SW480 (cell line): ENCODE data around the gene PPP5C.

Source experiments
- DNase-seq: peaks from one replicate; pipeline ENCODE4 v3.0.0-alpha.2; 2016; ENCODE audit warnings: low spot score

The PPP5C gene

DNA sequence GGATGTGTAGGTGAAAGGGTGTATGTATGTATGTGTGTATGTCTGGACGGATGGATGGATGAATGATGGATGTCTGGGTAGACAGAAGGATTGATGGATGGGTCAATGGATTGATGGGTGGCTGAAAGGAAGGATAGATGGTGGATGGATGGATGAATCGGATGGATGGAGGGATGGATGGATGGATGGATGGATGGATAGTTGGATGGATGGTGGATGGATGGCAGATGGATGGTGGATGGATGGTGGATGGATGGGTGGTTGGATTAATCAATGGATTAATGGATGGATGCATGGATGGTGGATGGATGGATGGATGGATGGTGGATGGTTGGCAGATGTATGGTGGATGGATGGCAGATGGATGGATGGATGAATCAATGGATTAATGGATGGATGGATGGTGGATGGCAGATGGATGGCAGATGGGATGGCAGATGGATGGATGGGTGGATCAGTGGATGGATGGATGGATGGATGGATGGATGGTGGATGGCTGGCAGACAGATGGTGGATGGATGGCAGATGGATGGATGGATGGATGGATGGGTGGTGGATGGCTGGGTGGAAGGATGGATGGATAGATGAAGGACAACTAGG is 16.5 kb upstream of the PPP5C start:
- DNase-seq: no peak

DNA sequence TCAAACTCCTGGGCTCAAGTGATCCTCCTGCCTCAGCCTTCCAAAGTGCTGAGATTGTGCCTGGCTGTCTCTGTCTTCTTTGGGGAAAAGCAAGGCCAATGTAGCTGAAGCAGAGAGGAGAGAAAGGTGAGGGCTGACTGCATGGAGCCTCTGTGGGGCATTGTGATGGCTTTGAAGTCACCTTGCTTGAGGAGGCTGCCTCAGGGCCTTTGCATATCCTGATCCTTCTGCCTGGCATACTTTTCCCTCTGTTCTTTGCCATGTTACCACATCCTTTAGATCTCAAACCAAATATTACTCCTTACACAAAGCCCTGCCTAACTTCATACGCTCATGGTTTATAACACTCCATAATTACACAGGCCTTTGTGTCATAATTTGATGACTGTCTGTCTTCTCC is 9.4 kb upstream of the PPP5C start:
- no peak for DNase-seq

DNA sequence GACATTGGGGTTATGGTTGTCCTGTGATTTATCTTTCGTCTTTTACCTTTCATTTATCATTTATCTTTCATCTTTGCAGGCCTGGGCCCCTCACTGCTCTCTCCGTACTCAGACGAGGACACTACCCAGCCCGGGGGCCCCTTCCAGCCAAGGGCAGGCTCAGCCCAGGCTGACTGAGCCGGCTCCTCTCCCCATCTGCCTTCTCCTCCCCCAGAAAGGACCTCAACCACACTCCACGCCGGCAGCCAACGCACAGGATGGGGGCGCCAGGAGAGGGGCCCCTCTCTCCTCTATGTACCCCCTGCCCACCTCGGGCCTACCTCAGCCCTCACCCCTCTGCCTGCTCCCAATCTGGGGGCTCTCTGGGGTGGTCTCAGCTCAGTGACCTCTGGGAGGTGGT is 7.4 kb upstream of the PPP5C start:
- DNase-seq: no peak

DNA sequence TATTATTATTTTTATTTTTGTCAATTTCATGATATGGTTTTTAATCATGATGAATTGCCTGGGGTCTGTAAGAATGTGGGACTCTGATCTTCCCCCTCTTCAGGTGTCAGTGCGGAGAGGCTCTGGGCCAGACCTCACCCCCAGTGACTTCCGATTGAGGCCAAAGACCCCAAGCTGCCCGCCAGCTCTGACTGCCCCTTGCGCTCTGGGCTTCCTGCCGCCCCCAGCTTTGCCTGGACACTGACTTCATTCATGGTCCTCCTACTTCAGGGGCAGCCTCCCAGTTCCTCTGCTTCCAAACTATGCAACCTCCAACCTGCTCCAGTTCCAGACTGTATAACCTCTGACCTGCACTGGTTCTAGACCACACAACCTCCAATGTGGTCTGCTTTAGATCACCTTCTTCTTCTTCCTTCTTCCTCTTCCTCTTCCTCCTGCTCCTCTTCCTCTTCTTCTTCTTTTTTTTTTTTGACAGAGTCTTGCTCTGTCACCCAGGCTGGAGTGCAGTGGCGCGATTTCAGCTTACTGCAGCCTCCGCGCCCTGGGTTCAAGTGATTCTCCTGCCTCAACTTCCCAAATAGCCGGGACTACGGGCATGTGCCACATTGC is 6.7 kb upstream of the PPP5C start:
- DNase-seq: no peak

DNA sequence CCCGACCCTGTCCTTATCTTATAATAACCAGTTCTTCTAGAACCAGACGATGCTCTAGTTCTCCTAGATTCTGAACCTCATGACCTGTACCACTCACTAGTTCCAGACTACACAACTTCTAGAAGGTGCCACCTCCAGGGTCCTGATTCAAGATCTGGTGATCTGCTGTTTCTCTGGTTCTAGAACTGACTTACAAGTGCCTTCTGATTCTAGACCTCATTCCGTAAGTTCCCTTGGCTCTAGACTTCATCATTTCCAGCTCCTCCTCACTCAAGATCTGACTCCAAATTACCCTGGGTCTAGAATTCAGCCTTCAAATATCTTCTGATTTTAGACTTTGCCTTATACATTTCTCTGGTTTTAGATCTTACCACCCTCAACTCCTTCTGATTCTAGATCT is 5.0 kb upstream of the PPP5C start:
- DNase-seq: no peak

DNA sequence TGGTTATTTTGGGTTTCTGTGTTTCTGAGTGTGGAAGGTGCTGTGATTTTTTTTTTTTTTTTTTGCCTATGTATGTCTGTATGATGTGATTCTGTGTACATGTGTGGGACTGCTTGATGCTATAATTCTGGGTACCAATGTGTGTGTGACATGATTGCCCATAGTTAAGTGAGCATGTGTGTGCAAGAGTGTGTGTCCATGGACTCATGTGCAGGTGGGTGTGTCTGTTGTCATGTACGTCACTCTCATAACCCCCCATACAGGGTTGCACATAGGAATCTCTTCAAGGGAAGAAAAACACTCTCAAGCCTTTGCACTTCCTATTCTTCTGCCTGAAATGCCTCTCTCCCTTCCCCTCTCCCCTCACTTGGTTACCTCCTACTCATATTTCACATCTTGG is 2.5 kb upstream of the PPP5C start:
- no peak for DNase-seq

DNA sequence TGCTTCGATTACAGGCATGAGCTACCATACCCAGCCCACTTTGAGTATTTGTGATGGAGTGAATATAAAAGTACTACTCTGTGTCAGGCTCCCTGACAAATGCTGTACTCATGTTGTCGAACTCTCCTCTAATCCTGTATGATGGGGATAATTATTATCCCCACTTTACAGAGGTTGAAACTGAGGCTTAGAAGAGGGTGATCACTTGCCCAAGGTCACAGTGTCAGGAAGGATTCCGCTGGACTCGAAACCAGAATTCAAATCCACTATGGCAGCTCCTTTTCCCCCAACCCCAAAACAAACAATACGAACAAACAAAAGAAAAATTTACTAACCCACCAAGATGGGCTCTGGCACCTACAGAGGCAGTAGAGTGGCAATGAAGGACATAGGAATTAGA is 1.7 kb upstream of the PPP5C start:
- no peak for DNase-seq

DNA sequence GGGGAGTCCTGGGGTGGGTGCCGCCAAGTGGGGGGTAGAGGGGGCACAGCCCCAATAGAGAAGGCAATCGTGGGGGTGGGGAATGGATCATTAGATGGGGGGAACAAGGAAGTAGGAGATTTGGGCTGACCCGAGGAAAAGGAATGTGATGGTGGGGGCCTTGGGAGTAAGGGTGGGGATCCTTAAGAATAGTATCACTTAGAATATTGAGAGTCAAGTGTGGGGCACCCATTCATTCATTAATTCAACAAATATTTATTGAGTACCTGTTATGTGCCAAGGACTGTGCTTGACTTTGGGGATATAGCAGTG is 641 bp downstream of the PPP5C start:
- no peak for DNase-seq

DNA sequence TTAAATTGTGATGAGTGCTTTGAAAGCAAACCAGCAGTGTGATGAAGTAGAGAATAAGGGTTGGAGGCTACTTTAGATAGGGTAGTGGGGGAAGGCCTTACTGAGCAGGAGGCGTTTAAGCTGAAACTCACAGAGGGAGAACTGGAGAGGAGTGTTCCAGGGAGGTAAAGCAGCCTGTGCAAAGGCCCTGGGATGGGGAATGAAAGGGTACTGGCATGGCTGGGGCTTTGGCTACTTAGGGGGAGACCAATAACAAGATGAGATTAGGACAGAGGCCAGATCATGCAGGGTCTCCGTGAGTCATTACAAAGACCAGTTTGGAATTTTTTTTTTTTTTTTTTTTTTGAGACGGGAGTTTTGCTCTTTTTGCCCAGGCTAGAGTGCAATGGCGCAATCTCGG is 1.1 kb downstream of the PPP5C start:
- no peak for DNase-seq

DNA sequence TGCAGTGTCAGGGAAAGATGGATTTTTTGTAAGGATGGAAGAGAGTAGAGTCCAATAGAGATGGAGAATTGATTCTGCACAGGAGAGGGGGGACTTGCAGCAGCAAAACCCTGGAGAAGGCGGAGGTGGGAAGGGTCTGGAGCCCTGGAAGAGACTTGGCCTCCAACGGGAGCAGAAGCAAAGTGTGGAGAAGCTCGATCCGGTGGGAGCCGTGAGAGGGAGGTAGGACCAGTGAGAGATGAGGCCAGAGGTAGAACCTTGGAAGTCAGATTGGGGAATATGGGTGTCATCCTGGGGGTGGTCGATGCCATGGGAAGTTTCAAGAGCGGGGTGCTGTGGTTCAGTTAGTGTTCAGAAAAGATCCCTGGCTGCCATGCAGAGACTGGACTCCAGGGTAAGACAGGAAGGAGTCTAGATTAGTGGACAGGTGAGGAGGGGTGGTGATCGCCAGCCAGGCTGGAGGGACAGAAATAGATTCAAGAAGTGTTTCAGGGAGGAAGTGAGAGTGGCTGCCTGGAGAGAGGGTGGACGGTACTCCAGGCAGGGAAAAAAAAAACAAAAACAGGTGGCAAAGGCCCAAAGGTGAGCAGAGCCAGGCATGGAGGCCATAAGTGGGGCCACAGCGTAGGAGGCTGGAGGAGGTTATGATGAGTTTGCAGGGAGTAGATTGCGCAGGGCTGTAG is 2.6 kb downstream of the PPP5C start:
- DNase-seq: no peak

DNA sequence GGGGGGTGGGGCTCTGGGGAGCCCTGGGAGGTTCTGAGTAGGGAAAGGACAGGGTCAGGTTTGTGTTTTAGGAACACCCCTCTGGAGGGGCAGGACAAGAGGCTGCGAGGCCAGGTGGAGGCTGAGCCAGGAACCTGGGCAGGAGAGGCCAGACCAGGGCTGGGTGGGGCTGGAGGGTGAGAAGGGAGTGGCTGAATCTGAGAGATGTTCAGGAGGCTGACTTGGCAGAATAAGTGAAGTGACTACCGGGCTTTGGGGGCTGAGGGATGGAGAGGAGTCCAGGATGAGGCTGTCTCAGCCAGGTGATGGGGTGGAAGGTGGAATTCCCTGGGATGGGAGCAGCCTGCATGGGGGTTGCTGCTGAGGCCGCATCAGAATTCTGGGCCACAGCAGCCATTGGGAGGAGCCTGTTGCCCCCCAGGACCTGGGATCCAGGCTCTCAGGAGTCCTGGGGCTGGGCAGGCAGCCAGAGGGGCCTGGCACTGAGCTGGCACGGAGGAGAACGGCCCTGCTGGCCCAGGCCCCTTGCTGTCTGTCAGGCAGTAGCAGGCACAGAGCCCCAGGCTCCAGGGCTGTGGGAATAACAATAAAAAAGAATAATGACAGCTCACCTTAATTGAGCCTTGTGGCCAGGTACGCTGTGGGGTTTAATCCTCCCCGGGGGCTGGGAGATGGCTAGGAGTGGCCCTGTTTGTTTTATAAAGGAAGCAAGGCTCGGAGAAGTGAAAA is 3.3 kb downstream of the PPP5C start:
- no peak for DNase-seq

DNA sequence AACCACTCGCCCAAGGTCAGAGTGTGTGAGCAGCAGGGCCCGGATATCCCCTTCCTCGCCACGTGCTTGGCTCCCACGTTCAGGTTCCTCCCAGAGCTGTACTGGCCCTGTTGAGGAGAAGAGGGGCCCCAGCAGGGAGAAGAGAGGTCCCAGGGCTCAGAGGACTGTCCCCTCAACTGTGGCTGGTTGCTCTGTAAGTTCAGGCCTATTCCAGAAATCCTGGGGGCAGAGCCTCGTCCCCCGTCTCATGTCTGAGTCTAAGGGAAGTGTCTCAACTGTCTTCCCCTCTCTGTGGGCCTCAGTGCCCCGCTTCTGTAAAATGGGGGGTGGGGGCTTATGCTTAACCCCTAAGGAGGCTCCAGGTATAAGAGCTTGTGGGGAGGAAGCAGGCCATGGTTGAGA is 3.9 kb downstream of the PPP5C start:
- DNase-seq: no peak

DNA sequence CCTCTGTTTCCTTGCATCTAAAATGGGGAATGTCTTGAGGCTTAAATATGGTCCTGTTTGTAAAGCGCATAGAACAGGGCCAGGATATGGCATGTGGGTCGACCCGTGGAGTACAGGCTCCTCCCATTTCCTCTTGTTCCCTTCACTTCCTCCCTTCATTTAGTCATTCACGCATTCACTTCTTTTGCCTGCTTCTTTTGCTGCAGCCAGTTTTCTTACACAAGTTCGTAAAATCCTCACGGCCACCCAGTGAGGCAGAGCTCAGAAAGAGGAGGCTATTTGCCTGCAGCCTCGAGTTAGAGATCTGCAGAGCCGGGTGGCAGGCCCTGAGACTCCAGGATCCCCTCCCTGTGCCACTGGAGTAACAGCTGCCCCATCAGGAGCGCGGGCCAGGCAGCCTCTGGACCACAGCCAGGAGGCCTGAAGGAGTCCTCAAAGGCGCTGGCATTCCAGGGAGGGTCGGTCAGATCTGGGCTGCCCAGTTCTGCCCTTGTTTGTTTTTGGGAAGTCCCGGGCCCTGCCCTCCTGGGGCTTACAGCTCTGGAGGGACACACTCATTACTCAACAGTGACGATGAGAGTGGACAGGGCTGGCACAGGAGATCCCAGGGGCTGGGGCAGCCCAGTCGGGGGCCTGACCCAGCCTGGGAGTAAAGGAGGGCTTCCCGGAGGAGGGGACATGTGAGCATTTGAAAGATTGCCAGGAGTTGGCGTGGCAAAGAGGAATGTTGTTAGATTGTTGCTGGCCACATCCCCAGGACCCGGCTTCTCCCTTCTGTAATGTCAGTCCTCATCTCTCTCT is 4.6 kb downstream of the PPP5C start:
- DNase-seq: no peak

DNA sequence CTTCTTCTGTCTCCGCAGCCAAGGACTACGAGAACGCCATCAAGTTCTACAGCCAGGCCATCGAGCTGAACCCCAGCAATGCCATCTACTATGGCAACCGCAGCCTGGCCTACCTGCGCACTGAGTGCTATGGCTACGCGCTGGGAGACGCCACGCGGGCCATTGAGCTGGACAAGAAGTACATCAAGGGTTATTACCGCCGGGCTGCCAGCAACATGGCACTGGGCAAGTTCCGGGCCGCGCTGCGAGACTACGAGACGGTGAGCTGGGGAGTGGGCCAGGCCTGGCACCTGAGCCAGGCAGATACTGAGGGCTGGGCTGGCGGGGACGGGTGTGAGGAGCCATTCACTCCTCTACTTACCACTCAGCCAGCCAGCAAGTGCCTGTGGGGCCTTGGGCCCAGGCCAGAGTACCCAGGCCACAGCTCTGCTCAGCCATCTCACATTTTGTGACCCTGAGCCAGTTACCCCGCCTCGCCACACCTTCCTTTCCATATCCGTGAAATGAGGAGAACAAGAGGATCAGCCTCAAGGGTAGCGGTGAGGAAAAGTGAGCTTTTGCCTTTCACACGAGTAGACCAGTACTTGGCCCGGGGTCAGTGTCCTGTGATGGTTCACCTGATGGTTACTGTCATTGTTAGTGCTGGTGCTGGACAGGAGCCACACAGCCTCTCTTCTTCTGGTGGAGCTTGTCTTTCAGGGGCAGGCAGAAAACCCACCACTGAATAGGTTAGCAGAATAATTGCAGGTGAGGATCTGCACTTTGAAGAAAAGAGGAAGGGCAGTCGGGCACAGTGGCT is 7.0 kb downstream of the PPP5C start:
- no peak for DNase-seq

DNA sequence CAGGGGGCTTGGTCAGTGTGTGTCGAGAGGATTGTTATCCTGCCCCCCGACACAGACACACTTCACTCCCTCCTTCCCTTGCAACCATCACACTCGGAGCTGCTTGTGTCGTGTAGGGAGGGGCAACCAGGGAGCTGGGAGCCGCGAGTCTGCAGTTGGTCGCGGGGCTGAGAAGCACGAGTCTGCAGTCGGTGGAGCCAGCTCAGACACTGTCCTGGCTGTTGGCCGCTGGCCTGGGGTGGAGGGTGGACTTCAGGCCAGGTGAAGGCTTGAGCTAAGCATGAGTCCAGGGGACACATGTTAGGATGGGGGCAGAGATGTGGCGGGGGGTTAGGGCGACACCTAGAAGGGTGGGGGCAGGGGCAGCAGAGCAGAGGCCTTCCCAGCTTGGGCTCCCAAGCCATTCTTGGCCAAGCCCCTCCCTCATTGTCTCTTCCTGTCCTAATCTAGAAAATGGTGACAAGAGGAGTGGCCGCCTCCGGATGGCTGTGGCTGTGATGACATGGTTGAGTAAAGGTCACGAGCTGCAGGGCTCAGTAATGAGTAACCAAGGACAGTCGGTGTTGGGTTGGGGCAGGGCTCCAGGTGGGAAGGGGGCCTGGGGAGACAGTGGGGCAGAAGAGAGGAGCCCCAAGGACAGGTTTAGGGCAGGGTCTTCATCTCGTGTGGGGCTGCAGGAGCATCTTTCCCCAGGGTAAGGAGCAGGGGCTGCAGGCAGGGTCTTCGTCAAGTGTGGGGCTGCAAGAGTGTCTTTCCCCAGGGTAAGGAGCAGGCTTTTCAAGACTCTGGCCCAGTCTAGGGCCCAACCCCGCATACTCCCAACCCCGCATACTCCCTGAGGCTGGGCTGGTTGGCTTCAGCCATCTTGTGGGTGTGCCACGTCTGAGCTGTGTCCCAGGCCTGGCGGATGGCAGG is 8.6 kb downstream of the PPP5C start:
- DNase-seq: no peak

DNA sequence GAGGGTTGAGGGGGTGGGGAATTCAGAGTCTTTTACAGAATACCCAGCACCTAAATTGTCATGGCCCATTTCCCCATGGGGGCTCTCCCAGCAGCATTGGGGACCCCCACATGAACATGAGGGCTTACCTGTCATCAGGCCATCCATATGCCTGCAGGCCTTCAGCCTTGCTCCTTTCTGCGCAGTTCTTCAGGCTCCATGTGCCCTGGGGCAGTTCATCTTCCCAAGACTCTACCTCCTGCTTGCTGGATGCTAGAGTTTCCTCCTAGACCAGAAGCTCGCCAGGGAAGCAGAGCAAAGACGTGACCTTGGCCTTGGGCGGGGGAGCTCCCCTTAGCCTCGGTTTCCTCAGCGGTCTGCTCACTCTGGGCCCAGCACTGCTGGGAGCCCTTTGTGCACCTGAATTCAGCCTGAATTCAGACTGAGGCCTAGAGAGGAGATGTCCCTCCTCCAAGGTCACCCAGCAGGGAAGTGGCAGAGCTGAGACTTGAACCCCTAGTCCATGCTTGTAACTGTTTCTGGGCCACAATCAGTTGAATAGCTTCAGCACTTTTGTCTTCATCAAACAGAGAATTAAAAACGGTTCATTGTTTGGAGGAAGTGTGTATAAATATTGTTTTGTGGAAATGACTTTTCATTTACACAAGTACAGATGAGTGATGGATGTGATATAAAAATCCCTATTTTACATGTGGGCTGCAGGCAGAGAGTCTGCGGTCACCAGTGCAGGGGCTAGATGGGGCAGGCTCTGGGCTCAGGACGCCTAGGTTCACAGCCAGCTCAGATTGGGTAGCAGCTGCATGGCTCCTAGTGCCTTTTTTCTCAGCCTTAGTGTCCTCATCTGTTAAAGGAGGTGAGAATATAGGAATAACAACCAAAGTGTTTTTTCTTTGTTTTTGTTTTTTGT is 9.5 kb downstream of the PPP5C start:
- DNase-seq: no peak

DNA sequence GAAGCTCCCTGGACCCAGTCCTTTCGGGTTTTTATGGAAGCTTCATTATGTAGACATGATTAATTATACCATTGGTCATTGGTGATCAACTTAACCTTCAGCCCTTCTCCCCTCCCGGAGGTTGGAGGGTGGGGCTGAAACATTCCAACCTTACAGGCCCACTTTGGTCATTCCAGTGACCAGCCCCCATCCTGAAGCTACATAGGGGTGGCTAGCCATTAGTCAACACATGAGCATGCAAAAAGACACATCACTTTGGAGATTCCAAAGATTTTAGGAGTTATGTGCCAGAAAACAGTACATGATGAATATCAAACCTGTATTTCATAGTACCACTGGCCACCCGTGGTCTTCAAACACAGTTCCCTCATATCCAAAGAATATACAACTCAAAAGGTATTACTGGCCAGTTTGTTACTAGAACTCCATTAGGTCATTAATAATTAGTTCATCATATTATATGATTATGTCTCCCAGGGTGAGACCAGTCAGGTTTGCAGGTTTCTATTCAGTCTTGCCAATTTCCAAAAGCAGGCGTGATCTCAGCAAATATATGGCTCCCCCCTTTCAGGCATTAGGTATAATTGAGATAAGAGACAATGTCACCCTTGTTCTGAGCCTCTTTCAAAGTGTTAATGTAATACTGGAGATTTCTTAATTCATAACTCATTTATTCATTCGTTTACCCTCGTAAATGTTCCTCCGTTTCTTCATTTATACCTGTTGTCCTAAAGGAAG is 11.1 kb downstream of the PPP5C start:
- no peak for DNase-seq

DNA sequence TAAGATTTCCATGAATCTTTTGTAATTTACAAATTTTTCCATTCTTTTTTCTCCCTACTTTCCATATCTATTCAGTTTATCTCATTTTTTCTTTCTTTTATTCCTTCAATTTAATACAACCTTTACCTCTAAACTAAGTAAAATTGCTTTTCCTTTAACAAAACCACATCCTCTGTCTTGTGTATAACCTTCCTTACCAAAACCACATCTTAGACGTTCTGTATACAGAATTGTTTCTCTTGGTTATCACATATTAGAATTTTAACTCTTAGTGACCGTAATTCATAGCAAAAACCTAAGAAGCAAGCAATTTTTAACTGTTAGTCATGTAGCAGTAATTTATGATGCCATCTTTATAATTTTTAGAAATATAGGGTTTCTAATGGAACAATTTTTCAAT is 15.0 kb downstream of the PPP5C start:
- no peak for DNase-seq

DNA sequence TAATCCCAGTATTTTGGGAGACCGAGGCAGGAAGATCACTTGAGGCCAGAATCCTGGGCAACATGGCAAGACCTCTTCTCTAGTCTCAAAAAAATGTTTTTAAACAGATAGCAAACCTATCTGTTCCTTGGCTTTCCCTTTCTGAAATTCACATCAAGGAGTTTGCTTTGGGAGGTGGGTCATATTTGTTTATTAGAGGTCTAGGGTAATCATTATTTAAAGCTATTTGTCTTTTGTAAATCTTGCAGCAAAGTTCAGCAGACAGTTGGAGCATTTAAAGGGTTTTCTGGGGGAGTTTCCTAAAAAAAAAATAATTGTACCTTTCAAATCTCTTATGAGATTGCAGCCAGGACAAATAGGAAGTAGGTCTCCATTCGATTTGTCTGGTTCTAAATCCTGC is 17.5 kb downstream of the PPP5C start:
- DNase-seq: no peak
